ENCODE data around the gene BANF2.

- TF ChIP-seq CTCF (IDR thresholded peaks at IDR 0.05; ENCODE audit: poor library complexity) (no peak), EZH2phosphoT487 (IDR thresholded peaks at IDR 0.05; ENCODE audit: low read depth, severe bottlenecking, unreplicated experiment) (no peak), EZH2 (IDR thresholded peaks at IDR 0.05; ENCODE audit: borderline replicate concordance) (no peak)
Measured at GRCh38 chr20:17765584-17765983, 65.8 kb downstream of the BANF2 start.

Data from hepatocyte (in vitro differentiated cells).